Keratinocyte (primary cell): ENCODE results near the gene CAV2.

Experiments
- EZH2 ChIP-seq: IDR thresholded peaks from one replicate; pipeline ENCODE4 v1.6.1; 2012; ENCODE audit warnings: inconsistent platforms, mild to moderate bottlenecking, low read length, moderate library complexity
- TF ChIP-seq, protein P1 (sequence below), 3 experiments: IDR thresholded peaks in 1 of 3; conservative IDR thresholded peaks in 1 of 3; optimal IDR thresholded peaks in 1 of 3; 2 replicates in 2 of 3; 3 replicates in 1 of 3; pipeline versions ENCODE3 to v1.5.1; 2011; ENCODE audit warnings: low read length in 3 of 3, mild to moderate bottlenecking in 3 of 3, moderate library complexity in 2 of 3, control low read depth in 1 of 3, inconsistent platforms in 1 of 3; ENCODE audit not compliant: insufficient read depth in 2 of 3; ENCODE audit errors: extremely low read depth in 1 of 3

DNA sequence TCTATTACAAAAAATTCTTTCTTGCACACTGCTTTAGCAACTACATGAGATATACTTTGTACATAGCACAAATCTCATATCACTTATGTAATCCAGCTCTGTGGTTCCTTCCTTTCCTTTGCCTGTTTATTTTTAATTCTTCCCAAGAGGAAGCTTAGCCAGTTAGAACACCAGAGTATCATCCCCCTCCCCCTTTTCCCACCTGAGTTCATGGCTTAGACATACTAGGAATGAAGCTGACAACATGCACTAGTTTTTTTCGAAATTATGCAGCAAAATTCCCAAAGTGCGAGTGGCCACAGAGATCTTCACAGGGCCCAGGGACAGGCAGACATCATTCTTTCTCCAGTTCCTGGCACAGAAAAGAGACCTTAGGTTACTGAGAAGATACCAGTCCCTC lies 43.1 kb downstream of the CAV2 start:
- TF ChIP-seq, protein P1, sequence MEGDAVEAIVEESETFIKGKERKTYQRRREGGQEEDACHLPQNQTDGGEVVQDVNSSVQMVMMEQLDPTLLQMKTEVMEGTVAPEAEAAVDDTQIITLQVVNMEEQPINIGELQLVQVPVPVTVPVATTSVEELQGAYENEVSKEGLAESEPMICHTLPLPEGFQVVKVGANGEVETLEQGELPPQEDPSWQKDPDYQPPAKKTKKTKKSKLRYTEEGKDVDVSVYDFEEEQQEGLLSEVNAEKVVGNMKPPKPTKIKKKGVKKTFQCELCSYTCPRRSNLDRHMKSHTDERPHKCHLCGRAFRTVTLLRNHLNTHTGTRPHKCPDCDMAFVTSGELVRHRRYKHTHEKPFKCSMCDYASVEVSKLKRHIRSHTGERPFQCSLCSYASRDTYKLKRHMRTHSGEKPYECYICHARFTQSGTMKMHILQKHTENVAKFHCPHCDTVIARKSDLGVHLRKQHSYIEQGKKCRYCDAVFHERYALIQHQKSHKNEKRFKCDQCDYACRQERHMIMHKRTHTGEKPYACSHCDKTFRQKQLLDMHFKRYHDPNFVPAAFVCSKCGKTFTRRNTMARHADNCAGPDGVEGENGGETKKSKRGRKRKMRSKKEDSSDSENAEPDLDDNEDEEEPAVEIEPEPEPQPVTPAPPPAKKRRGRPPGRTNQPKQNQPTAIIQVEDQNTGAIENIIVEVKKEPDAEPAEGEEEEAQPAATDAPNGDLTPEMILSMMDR (optimal IDR thresholded peaks at IDR 0.05 in 1 of 3, IDR thresholded peaks at IDR 0.05 in 1 of 3, conservative IDR thresholded peaks at IDR 0.05 in 1 of 3; ENCODE audit: extremely low read depth in 1 of 3, insufficient read depth in 2 of 3, low read length in 3 of 3): no peak
- TF ChIP-seq EZH2: no peak
